GM18873 (cell line): Measurements from ENCODE around the gene PDSS1.

Source experiments
- ATAC-seq: cut with Tn5 transposase; IDR thresholded peaks from one replicate; pipeline ENCODE4 v1.9.1; 2021; ENCODE audit warnings: mild to moderate bottlenecking, moderate library complexity, moderate number of reproducible peaks; ENCODE audit not compliant: unreplicated experiment, low FRiP score

Gene PDSS1

GRCh38 chr10:26790221-26790995 lies 92.9 kb downstream of the PDSS1 start:
- ATAC-seq, result no peak

GRCh38 chr10:26792758-26793495 lies 95.4 kb downstream of the PDSS1 start:
- ATAC-seq, result no peak
